ENCODE data around the gene NDUFC2.
"Not testable (repeated sequence)": the region's sequence is repeated elsewhere in the genome, so short reads cannot be mapped to it uniquely, and the experiment has no call there.

Gene NDUFC2

DNA sequence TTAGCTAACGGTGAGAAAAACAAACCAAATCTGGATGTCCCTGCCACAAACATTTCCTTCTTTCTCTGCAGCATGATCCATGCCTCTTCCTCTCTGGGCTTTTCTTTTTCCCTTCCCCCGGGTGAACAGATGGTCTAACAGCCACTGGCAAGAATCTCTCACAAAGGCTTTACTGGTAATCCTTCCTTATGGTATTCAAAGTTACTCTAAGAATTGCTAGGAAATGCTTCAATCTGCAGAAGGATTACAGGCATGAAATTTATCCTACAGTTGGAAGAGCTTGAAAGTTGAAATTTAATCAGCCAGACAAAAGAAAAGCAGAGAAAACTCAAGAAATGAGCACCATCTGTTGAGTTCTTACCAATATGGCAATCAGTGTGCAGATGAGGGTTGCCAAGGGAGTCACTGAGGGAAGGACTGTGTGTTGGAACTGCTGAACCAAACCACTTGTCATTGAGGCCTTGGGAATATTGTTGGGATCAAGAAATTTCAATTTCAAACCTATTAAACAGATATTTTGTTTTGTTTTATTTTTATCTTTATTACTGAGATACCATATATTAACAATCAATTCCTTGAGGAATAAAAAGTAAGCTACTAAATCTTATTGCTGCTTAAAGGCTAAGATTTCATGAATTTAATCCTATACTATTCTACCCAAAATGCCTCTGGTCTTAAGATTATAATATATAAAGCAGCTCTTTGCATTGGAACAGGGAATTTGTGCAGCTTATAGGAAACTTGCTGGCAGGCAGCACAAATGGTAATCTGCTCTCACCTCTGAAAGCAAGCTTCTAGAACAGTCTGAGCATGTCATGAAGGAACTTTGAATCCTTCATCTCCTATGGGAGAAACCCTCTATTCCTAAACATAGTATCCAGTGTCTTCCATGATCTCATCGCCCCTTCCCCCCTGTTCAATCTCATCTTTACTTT is 29.7 kb upstream of the NDUFC2 start:
- ChIA-PET POLR2A (ENCODE audit: low non-redundant PET) (no interaction called here), CTCF (no interaction called here)
- no peak overlapping the region for H3K27ac ChIP-seq
- TF ChIP-seq, protein P1, sequence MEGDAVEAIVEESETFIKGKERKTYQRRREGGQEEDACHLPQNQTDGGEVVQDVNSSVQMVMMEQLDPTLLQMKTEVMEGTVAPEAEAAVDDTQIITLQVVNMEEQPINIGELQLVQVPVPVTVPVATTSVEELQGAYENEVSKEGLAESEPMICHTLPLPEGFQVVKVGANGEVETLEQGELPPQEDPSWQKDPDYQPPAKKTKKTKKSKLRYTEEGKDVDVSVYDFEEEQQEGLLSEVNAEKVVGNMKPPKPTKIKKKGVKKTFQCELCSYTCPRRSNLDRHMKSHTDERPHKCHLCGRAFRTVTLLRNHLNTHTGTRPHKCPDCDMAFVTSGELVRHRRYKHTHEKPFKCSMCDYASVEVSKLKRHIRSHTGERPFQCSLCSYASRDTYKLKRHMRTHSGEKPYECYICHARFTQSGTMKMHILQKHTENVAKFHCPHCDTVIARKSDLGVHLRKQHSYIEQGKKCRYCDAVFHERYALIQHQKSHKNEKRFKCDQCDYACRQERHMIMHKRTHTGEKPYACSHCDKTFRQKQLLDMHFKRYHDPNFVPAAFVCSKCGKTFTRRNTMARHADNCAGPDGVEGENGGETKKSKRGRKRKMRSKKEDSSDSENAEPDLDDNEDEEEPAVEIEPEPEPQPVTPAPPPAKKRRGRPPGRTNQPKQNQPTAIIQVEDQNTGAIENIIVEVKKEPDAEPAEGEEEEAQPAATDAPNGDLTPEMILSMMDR (conservative IDR thresholded peaks at IDR 0.05; ENCODE audit: low read depth): no peak
- no peak for DNase-seq (ENCODE audit: low spot score)

DNA sequence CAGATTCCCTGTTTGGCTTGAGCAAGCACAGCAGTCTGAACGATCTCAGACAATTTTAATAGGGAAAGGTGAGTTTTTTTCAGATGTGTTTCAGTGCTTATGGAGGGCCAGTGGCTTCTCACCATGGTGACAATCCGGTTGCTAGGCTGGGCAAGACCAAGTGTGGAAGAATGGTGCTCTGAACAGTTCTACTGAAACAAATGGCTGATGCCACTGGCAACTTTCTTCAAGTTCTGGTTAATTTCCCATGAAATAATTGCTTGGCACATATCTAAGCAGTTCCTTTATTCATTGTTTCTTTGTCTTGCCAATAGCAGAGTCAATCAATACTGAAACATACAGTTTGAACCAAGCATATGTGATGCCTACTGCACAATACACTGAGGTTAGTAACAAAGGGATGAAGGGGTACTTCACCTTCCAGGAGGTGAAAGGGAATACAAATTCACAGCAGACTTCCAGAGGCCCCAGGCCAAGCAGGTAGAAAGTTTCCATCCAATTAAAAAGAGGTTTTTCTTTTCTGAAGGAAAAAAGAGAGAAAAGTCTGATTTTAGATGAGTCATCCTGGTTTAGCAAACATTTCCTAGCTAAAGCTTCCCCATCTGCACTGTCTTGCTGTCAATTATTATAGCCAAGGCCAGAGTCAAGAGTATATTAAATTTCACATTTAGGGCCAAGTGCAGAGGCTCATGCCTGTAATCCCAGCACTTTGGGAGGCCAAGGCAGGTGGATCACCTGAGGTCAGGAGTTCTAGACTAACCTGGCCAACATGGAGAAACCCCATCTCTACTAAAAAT is 21.2 kb upstream of the NDUFC2 start:
- H3K27ac ChIP-seq: no peak overlapping the region
- no peak for DNase-seq (ENCODE audit: low spot score)
- ChIA-PET POLR2A (ENCODE audit: low non-redundant PET) (no interaction called here), CTCF (interaction anchor here (0.5 to 0.6 kb wide), 2 partner anchors 61 to 652 kb away, joined by 3 to 4 read pairs; no protein-coding TSS in a partner anchor)
- TF ChIP-seq, protein P1 (conservative IDR thresholded peaks at IDR 0.05; ENCODE audit: low read depth): no peak

DNA sequence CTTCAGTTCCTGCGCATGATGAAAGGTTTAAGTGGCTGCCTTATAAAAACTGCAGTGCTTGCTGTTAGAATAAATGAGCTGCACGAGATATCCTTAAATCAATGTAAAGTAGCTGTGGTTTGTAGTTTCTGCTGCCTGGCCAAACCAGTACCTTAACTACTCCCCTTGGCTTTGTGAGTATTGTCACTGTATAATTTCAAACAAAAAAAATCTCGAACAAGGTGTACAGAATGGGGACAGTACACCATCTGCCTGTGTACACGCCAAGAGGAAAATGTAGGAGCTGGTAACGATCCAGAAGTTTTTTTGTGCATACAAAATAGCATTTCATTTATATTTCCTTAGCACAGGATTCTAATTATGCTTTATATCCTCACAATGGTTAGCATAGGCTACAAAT is 20.6 kb upstream of the NDUFC2 start:
- TF ChIP-seq, protein P1 (conservative IDR thresholded peaks at IDR 0.05; ENCODE audit: low read depth): no peak
- POLR2A ChIA-PET (ENCODE audit: low non-redundant PET): no interaction called here
- DNase-seq (ENCODE audit: low spot score): no peak
- CTCF ChIA-PET: interaction anchor here (0.6 kb wide), 1 partner anchor 60 kb away, joined by 3 read pairs; no protein-coding TSS in a partner anchor
- no peak overlapping the region for H3K27ac ChIP-seq

DNA sequence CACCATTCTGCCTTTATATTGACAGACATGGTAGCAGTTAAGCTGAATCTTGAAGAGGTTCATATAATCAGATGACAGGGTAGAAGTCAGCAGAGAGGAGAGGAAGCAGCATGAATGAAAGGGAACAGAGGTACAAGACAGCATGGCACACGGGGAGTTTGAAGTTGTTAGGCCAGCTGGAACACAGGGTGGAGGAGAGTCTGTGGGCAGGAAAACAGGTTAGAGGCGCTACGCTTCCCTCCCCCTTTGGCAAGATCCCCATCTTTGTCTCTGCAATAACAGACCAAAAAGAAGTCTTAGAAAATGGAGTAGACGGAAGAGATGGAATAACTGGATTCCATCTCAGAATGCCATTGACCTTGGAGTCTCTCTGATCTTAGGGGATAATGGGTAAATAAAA is 20.0 kb upstream of the NDUFC2 start:
- CTCF ChIA-PET: no interaction called here
- TF ChIP-seq, protein P1 (conservative IDR thresholded peaks at IDR 0.05; ENCODE audit: low read depth): no peak
- no peak overlapping the region for H3K27ac ChIP-seq
- DNase-seq (ENCODE audit: low spot score): no peak
- POLR2A ChIA-PET (ENCODE audit: low non-redundant PET): no interaction called here

DNA sequence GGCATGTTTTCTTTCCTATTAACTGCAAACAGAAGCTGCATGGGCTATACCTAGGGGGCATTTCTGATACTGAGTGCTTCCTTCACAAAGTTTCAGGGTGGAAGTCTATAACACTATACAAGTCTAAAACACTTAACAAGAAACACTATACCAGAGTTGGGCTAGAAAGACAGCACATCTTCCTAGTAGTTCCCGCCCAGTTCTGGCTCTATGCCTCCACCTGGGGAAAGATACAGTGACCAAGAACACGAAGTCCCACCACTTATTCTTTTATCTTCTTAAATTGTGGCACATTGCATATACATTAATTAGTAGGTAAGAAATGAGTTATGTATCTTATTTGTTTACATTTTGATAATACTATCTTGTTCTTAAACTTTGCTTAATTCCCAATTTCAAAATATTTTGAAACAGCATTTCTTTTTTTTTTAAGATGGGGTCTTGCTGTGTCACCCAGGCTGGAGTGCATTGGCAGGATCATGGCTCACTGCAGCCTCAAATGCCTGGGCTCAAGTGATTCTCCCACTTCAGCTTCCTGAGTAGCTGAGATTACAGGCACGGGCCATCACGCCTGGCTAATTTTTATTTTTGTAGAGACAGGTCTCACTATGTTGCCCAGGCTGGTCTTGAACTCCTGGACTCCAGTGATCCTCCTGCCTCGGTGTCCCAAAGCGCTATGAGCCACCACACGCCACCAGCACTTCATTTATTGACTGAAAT is 18.2 kb upstream of the NDUFC2 start:
- no peak for DNase-seq (ENCODE audit: low spot score)
- POLR2A ChIA-PET (ENCODE audit: low non-redundant PET): no interaction called here
- TF ChIP-seq, protein P1 (conservative IDR thresholded peaks at IDR 0.05; ENCODE audit: low read depth): no peak

DNA sequence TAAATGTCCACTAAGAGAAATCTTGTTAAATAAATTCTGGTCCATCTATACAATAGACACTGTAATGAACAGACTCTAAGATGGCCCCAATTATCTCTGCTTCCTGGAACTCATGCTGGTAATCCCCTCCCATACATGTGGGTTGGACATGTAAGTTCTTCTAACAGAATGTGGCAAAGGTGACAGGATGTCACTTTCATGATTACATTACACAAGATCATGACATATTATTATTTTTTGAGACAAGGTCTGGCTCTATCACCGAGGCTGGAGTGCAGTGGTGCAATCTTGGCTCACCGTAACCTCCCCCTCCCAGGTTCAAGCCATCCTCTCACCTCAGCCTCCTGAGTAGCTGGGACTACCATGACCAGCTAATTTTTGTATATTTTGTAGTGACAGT is 14.6 kb upstream of the NDUFC2 start:
- ChIA-PET CTCF (no interaction called here), POLR2A (ENCODE audit: low non-redundant PET) (no interaction called here)

More for the DNA sequence above, 18.2 kb upstream of the NDUFC2 start:
- H3K27ac ChIP-seq: no peak overlapping the region
- CTCF ChIA-PET: no interaction called here

DNA sequence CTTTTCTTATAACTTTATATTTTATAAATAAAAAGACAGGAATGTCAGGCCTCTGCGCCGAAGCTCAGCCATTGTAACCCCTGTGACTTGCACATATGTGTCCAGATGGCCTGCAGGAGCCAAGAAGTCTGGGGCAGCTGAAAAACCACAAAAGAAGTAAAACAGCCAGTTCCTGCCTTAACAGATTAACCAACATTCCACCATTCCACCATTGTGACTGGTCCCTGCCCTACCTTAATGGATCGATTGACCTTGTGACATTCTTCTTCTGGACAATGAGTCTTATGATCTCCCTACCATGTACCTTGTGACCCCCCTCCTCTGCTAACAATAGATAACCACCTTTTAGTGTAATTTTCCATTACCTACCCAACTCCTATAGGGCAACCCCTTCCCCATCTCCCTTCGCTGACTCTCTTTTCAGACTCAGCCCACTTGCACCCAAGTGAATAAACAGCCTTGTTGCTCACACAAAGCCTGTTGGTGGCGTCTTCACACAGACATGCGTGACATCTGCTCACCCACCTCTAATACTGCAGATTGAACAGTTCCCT is 6.9 kb upstream of the NDUFC2 start:
- CTCF ChIA-PET: interaction anchor here (0.6 kb wide), 1 partner anchor 55 kb away, joined by 4 read pairs; no protein-coding TSS in a partner anchor
- DNase-seq (ENCODE audit: low spot score); POLR2A ChIA-PET (ENCODE audit: low non-redundant PET); H3K27ac ChIP-seq: not testable (repeated sequence)

More for the DNA sequence above, 14.6 kb upstream of the NDUFC2 start:
- DNase-seq (ENCODE audit: low spot score): no peak
- TF ChIP-seq, protein P1 (conservative IDR thresholded peaks at IDR 0.05; ENCODE audit: low read depth): no peak
- H3K27ac ChIP-seq: no peak overlapping the region
